K562 (cell line): ENCODE measurements around the gene PRAC1. TPM values are rescaled to one million over a fixed set of nuclear protein-coding genes. Genes with fewer than 3 reads are reported as not detected.

Source experiments
- ATAC-seq: fragments of 200-7000 bp; cut with Tn5 transposase; 3 replicates; pipeline ENCODE4 v1.9.1; 2020; ENCODE audit warnings: moderate library complexity
- BruUV-seq: library from RNA; stranded (reverse); fragments of 400-500 nt; replicated peaks from 2 replicates; lab custom pipeline; 2021; lab: Mats Ljungman, UMichigan
- CTCF ChIA-PET: fragments of 300-600 bp; formaldehyde crosslinking; extraction: SDS; loops from one replicate; lab custom pipeline; 2021; ENCODE audit warnings: low intra/inter-chr PET ratio; lab: Yijun Ruan, JAX
- POLR2A ChIA-PET: fragments of 300-600, 350-650 bp; sonication (Branson Sonifier 250); formaldehyde crosslinking; extraction: SDS; loops from one replicate; lab custom pipeline; 2021; ENCODE audit warnings: antibody characterized with exemption, inconsistent platforms; lab: Yijun Ruan, JAX
- DNase-seq, 4 experiments: peaks; one replicate each; pipeline versions ENCODE4 v3.0.0 to v3.0.0-alpha.2; 2011 to 2018; ENCODE audit warnings: low spot score in 3 of 4, mixed read lengths in 3 of 4; ENCODE audit errors: extremely low read depth in 1 of 4
- FAIRE-seq: peaks from 2 replicates; lab custom pipeline; 2011; peaks lifted over from hg19 to GRCh38; lab: Jason Lieb, UNC
- H2AFZ ChIP-seq: 2 replicates; pipeline ENCODE4 v1.6.0; 2011; ENCODE audit warnings: low read depth, low read length, control low read depth, inconsistent platforms
- H3K27ac ChIP-seq: fragments of 200-600 bp; 3 replicates; pipeline ENCODE4 v1.8.0; 2011; ENCODE audit warnings: low read depth, mild to moderate bottlenecking, control low read depth, inconsistent platforms, low read length, moderate library complexity, mixed read lengths; ENCODE audit errors: extremely low read depth
- H3K27me3 ChIP-seq, 2 experiments: fragments of 300-600 bp in 1 of 2; 2 replicates in 1 of 2; 3 replicates in 1 of 2; pipeline versions ENCODE4 v1.6.0 to v1.8.0; 2011; ENCODE audit warnings: inconsistent platforms in 2 of 2, low read length in 2 of 2, mild to moderate bottlenecking in 1 of 2, mixed read lengths in 1 of 2, moderate library complexity in 1 of 2; ENCODE audit not compliant: control insufficient read depth in 2 of 2, insufficient read depth in 2 of 2
- H3K36me3 ChIP-seq: fragments of 300-600 bp; 3 replicates; pipeline ENCODE4 v1.8.0; 2011; ENCODE audit warnings: mild to moderate bottlenecking, low read length, inconsistent platforms; ENCODE audit not compliant: control insufficient read depth, insufficient read depth
- H3K4me1 ChIP-seq, 2 experiments: fragments of 200-600 bp in 1 of 2; replicated peaks in 1 of 2; 2 replicates in 1 of 2; 3 replicates in 1 of 2; pipeline versions ENCODE4 v1.5.1 to v1.8.0; 2011; ENCODE audit warnings: inconsistent platforms in 2 of 2, low read length in 2 of 2, mild to moderate bottlenecking in 1 of 2, mixed read lengths in 1 of 2, moderate library complexity in 1 of 2; ENCODE audit not compliant: control insufficient read depth in 2 of 2, insufficient read depth in 2 of 2
- H3K4me2 ChIP-seq: 2 replicates; pipeline ENCODE4 v1.6.1; 2011; ENCODE audit warnings: low read length, control low read depth, inconsistent platforms, mixed read lengths; ENCODE audit not compliant: insufficient read depth
- H3K4me3 ChIP-seq: fragments of 200-600 bp; sonication (generic), shearing (Covaris generic); 2 replicates; pipeline ENCODE4 v1.5.1; 2016; ENCODE audit warnings: control low read depth, inconsistent platforms
- H3K79me2 ChIP-seq: fragments of 200-600 bp; 3 replicates; pipeline ENCODE4 v1.8.0; 2011; ENCODE audit warnings: low read length, inconsistent platforms; ENCODE audit not compliant: control insufficient read depth, insufficient read depth
- H3K9ac ChIP-seq, 2 experiments: 2 replicates each; pipeline versions ENCODE4 v1.6.0 to v1.6.1; 2011; ENCODE audit warnings: low read depth in 2 of 2, low read length in 2 of 2, control low read depth in 1 of 2, inconsistent platforms in 1 of 2, mild to moderate bottlenecking in 1 of 2, mixed read lengths in 1 of 2; ENCODE audit not compliant: insufficient read depth in 1 of 2
- H3K9me1 ChIP-seq: one replicate; pipeline ENCODE4 v1.6.0; 2011; ENCODE audit warnings: inconsistent platforms, mild to moderate bottlenecking, low read length, moderate library complexity; ENCODE audit not compliant: control insufficient read depth, insufficient read depth
- H3K9me3 ChIP-seq: replicated peaks from 2 replicates; pipeline ENCODE4 v1.5.1; 2011; ENCODE audit warnings: low read depth, low read length, inconsistent platforms; ENCODE audit not compliant: control insufficient read depth, insufficient read depth
- H4K20me1 ChIP-seq: replicated peaks from 2 replicates; pipeline ENCODE4 v1.6.1; 2011; ENCODE audit warnings: low read length, inconsistent platforms, mixed read lengths; ENCODE audit not compliant: control insufficient read depth, insufficient read depth
- CEBPB ChIP-seq: fragments of 450-650 bp; IDR thresholded peaks from 2 replicates; pipeline ENCODE4 v1.6.1; 2016; ENCODE audit warnings: missing genetic modification characterization, missing compliant biosample characterization
- CEBPG ChIP-seq, 3 experiments: fragments of 200-800 bp in 1 of 3; sonication (Bioruptor generic) in 1 of 3; sonication (generic) in 1 of 3; formaldehyde crosslinking in 1 of 3; IDR thresholded peaks in 2 of 3; conservative IDR thresholded peaks in 1 of 3; 2 replicates each; pipeline versions ENCODE4 v1.6.1 to v1.8.0; 2016 to 2022; ENCODE audit warnings: missing compliant biosample characterization in 2 of 3, missing genetic modification characterization in 2 of 3, mild to moderate bottlenecking in 1 of 3, missing genetic modification reagents in 1 of 3
- SMAD1 ChIP-seq: fragments of 150-350 bp; IDR thresholded peaks from 2 replicates; pipeline ENCODE4 v1.6.1; 2014; ENCODE audit warnings: low read length, low read depth; ENCODE audit not compliant: partially characterized antibody
- TEAD4 ChIP-seq, 2 experiments: sonication (generic) in 1 of 2; formaldehyde crosslinking in 1 of 2; IDR thresholded peaks; 2 replicates each; pipeline versions ENCODE4 v1.6.1 to v1.8.0; 2012 to 2022; ENCODE audit warnings: borderline replicate concordance in 1 of 2, inconsistent platforms in 1 of 2, low read length in 1 of 2, mild to moderate bottlenecking in 1 of 2, missing genetic modification reagents in 1 of 2
- TOE1 ChIP-seq, 2 experiments: fragments of 450-650 bp in 1 of 2; sonication (generic) in 1 of 2; formaldehyde crosslinking in 1 of 2; IDR thresholded peaks; 2 replicates each; pipeline versions ENCODE4 v1.7.1 to v1.8.0; 2016 to 2022; ENCODE audit warnings: borderline replicate concordance in 2 of 2, mild to moderate bottlenecking in 2 of 2, antibody characterized with exemption in 1 of 2, inconsistent platforms in 1 of 2, low read depth in 1 of 2, missing genetic modification reagents in 1 of 2, moderate library complexity in 1 of 2
- WGBS: fragments of 100-300 bp; shearing (Covaris generic); methylation state at CpG from one replicate; pipeline ENCODE4 v1.1.6; 2016; ENCODE audit warnings: low coverage, mixed read lengths; ENCODE audit not compliant: insufficient coverage; ENCODE audit errors: missing lambda C conversion rate; 5-methylcytosine and 5-hydroxymethylcytosine counted together
- in situ Hi-C: fragments of 300-500 bp; cut with MboI; formaldehyde crosslinking; loops from 4 replicates; pipeline ENCODE4 v1.15.0; 2018; ENCODE audit warnings: inconsistent platforms, mixed read lengths
- intact Hi-C: fragments of 100-400 bp; cut with micrococcal nuclease; formaldehyde crosslinking; loops from 2 replicates; pipeline ENCODE4 v1.14.2; 2022
- polyA plus RNA-seq, 8 experiments: library from polyadenylated mRNA; depleted of rRNA in 4 of 8; stranded (reverse) in 5 of 8; unstranded in 3 of 8; fragments of >200 nt; fragmentation: Nextera tagmentation in 2 of 8; fragmentation: Illumina TruSeq in 1 of 8; extraction: Ambion mirVana in 2 of 8; extraction: Trizol in 1 of 8; gene quantifications; 2 replicates each; pipeline versions ENCODE4 v1.2.1 to v1.2.3, GENCODE V29; 2011 to 2014; ENCODE audit warnings: inconsistent platforms in 1 of 8, missing spikeins in 1 of 8
- total RNA-seq, 7 experiments: library from RNA; depleted of rRNA in 6 of 7; stranded (reverse); fragments of >200 nt in 6 of 7; fragmentation: Illumina TruSeq in 2 of 7; extraction: Trizol in 2 of 7; gene quantifications; 2 replicates each; pipeline versions ENCODE4 v1.2.1 to v1.2.3, GENCODE V29; 2011 to 2021; ENCODE audit warnings: low replicate concordance in 1 of 7
- TF ChIP-seq, protein P1 (sequence below): fragments of 450-650 bp; IDR thresholded peaks from 2 replicates; pipeline ENCODE4 v1.6.1; 2016

Gene PRAC1
- total and polyA plus RNA-seq, 9 of the 15 experiments (the other 6 are each of a cell fraction or from before 2014, with no cell fraction given), result not detected

DNA sequence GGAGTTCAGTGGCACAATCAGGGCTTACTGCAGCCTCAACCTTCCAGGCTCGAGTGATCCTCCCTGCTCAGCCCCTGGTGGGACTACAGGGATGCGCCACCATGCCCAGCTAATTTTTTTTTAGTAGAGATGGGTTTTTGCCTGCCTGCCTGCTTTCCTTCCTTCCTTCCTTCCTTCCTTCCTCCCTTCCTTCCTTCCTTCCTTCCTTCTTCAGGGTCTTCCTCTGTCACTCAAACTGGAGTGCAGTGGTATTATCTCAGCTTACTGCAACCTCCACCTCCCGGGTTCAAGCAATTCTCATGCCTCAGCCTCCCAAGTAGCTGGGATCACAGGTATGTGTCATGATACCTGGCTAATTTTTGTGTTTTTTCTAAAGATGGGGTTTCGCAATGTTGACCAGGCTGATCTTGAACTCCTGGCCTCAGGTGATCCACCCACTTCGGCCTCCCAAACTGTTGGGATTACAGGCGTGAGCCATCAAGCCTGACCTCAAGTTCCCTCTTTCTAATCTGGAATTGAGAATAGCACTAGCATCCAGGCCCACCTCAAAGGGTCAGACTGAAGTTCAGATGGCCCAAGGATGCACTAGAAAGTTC lies 45.3 kb downstream of the PRAC1 start:
- CTCF ChIA-PET, result interaction anchor here (0.6 to 3.1 kb wide), 5 partner anchors 58 to 611 kb away, joined by 3 to 31 read pairs (median 4); no protein-coding TSS in a partner anchor
- H2AFZ ChIP-seq, result no peak overlapping the region
- H3K4me2 ChIP-seq, result no peak overlapping the region
- no peak overlapping the region for H3K4me3 ChIP-seq
- in situ Hi-C loops, result loop anchor here (25.0 kb wide), 1 partner anchor 360 kb away; no protein-coding TSS in a partner anchor
- H3K9me1 ChIP-seq, result no peaks in the 10 kb centered on the region
- no peak overlapping the region for H3K27ac ChIP-seq
- peaks cover 0 to 8% of the 10 kb centered on the region in 2 experiments; a peak in 2 of 5 replicates for H3K4me1 ChIP-seq
- no peaks in the 10 kb centered on the region for H3K9me3 ChIP-seq
- no peak for ATAC-seq
- peaks cover 9 to 13% of the 10 kb centered on the region in 2 experiments; a peak in 3 of 5 replicates for H3K27me3 ChIP-seq
- no peaks in the 10 kb centered on the region; the same call in 1 of the 2 replicates for H4K20me1 ChIP-seq
- no peaks in the 10 kb centered on the region for H3K79me2 ChIP-seq
- H3K9ac ChIP-seq, result no peak overlapping the region
- POLR2A ChIA-PET, result interaction anchor here (0.9 to 1.5 kb wide), 2 partner anchors 114 to 326 kb away, joined by 3 to 4 read pairs; no protein-coding TSS in a partner anchor
- intact Hi-C loops, result no loop called here
- WGBS, result 15% methylated on average over 6 of the region's 6 CpGs
- H3K36me3 ChIP-seq, result no peaks in the 10 kb centered on the region
- no TSS peak for BruUV-seq
- no peak for FAIRE-seq
- no peak for TF ChIP-seq SMAD1
- no peak for TF ChIP-seq TEAD4 (IDR thresholded peaks at IDR 0.05; ENCODE audit: low read length)
- TF ChIP-seq TEAD4 (CRISPR knock-in tag; IDR thresholded peaks at IDR 0.05; ENCODE audit: borderline replicate concordance), result no peak
- TF ChIP-seq, protein P1, sequence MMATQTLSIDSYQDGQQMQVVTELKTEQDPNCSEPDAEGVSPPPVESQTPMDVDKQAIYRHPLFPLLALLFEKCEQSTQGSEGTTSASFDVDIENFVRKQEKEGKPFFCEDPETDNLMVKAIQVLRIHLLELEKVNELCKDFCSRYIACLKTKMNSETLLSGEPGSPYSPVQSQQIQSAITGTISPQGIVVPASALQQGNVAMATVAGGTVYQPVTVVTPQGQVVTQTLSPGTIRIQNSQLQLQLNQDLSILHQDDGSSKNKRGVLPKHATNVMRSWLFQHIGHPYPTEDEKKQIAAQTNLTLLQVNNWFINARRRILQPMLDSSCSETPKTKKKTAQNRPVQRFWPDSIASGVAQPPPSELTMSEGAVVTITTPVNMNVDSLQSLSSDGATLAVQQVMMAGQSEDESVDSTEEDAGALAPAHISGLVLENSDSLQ, result peak; percentile 48; the same call in 1 of the 2 replicates
- TF ChIP-seq CEBPB (tag), result peak; percentile 87
- TF ChIP-seq CEBPG (CRISPR knock-in tag; IDR thresholded peaks at IDR 0.05), result no peak
- TF ChIP-seq CEBPG (tag; conservative IDR thresholded peaks at IDR 0.05 in 1 of 2, IDR thresholded peaks at IDR 0.05 in 1 of 2), result 0 out of 4 replicates have a peak, but pooled peaks of 1 of the 2 experiments have one; percentile 17
- no peak for TF ChIP-seq TOE1 (IDR thresholded peaks at IDR 0.05; ENCODE audit: borderline replicate concordance)
- TF ChIP-seq TOE1 (CRISPR knock-in tag; IDR thresholded peaks at IDR 0.05; ENCODE audit: borderline replicate concordance, low read depth), result no peak
- TF ChIP-seq, all 486 proteins: peak for 3
- DNase-seq, result no peak
